ENCODE results near the gene SLC23A1. TPM values are rescaled to one million over a fixed set of nuclear protein-coding genes. Genes with fewer than 3 reads are reported as not detected.

SLC23A1 gene
- total RNA-seq, 4 donors from 2014 or later, result 1.5 to 4.1 (median 2.6) TPM

- peak in 1 of 3 donors; percentile 62 for TF ChIP-seq CTCF (IDR thresholded peaks at IDR 0.05)
- no peak for TF ChIP-seq POLR2A (IDR thresholded peaks at IDR 0.05)
- intact Hi-C loops (cut with DNase I; ENCODE audit: low total_unique reads), result loop anchor here (2.0 kb wide), 1 partner anchor 90 kb away; no protein-coding TSS in a partner anchor
- no peak overlapping the region for H3K4me3 ChIP-seq (ENCODE audit: low read depth, poor library complexity, severe bottlenecking)
- DNase-seq (ENCODE audit: low spot score in 2 of 2), result peak; percentile 34 to 68
- WGBS, 2 donors, result 43 to 46% methylated on average over 5 of the region's 5 CpGs
Observed at GRCh38 chr5:139422307-139422893, 39.3 kb upstream of the SLC23A1 start.

GRCh38 chr5:139419226-139420192 is 36.4 kb upstream of the SLC23A1 start:
- no peak overlapping the region for H3K4me3 ChIP-seq (ENCODE audit: low read depth, poor library complexity, severe bottlenecking)
- 82 to 84% methylated on average over 9 of the region's 9 CpGs for WGBS, 2 donors
- TF ChIP-seq POLR2A (IDR thresholded peaks at IDR 0.05) (no peak), CTCF (IDR thresholded peaks at IDR 0.05) (no peak)
- DNase-seq (ENCODE audit: low spot score in 2 of 2), result peak in 1 of 2 donors; percentile 50
- intact Hi-C loops (cut with DNase I; ENCODE audit: low total_unique reads), result no loop called here

- intact Hi-C loops (cut with DNase I; ENCODE audit: low total_unique reads), result no loop called here
- TF ChIP-seq CTCF (IDR thresholded peaks at IDR 0.05), result no peak
- no peak for TF ChIP-seq POLR2A (IDR thresholded peaks at IDR 0.05)
- DNase-seq (ENCODE audit: low spot score in 2 of 2), result peak in 1 of 2 donors; percentile 10
- WGBS, 2 donors, result 82 to 85% methylated on average over 1 of the region's 1 CpG
- H3K4me3 ChIP-seq (ENCODE audit: low read depth, poor library complexity, severe bottlenecking), result no peak overlapping the region
Observed at GRCh38 chr5:139418793-139419192, 35.7 kb upstream of the SLC23A1 start.

- WGBS, 2 donors, result 49 to 55% methylated on average over 4 of the region's 4 CpGs
Observed at GRCh38 chr5:139417214-139417613, 34.1 kb upstream of the SLC23A1 start.

GRCh38 chr5:139416651-139417050 is 33.6 kb upstream of the SLC23A1 start:
- peak in 1 of 2 donors; percentile 62 for DNase-seq (ENCODE audit: low spot score in 2 of 2)
- no peak overlapping the region for H3K4me3 ChIP-seq (ENCODE audit: low read depth, poor library complexity, severe bottlenecking)
- intact Hi-C loops (cut with DNase I; ENCODE audit: low total_unique reads), result no loop called here
- 55 to 71% methylated on average over 9 of the region's 9 CpGs for WGBS, 2 donors
- TF ChIP-seq POLR2A (IDR thresholded peaks at IDR 0.05), result no peak
- TF ChIP-seq CTCF (IDR thresholded peaks at IDR 0.05), result no peak

More at GRCh38 chr5:139417214-139417613, 34.1 kb upstream of the SLC23A1 start:
- intact Hi-C loops (cut with DNase I; ENCODE audit: low total_unique reads), result no loop called here
- no peak overlapping the region for H3K4me3 ChIP-seq (ENCODE audit: low read depth, poor library complexity, severe bottlenecking)
- no peak for TF ChIP-seq CTCF (IDR thresholded peaks at IDR 0.05)
- TF ChIP-seq POLR2A (IDR thresholded peaks at IDR 0.05), result no peak
- DNase-seq (ENCODE audit: low spot score in 2 of 2), result peak in 1 of 2 donors; percentile 46
